ENCODE data around the gene SDSL. TPM values are rescaled to one million over a fixed set of nuclear protein-coding genes. Genes with fewer than 3 reads are reported as not detected.

The SDSL gene
- total and polyA plus RNA-seq, 2 of the 4 experiments (the other 2 are of a cell fraction), result 6.3 to 10.9 TPM

DNA sequence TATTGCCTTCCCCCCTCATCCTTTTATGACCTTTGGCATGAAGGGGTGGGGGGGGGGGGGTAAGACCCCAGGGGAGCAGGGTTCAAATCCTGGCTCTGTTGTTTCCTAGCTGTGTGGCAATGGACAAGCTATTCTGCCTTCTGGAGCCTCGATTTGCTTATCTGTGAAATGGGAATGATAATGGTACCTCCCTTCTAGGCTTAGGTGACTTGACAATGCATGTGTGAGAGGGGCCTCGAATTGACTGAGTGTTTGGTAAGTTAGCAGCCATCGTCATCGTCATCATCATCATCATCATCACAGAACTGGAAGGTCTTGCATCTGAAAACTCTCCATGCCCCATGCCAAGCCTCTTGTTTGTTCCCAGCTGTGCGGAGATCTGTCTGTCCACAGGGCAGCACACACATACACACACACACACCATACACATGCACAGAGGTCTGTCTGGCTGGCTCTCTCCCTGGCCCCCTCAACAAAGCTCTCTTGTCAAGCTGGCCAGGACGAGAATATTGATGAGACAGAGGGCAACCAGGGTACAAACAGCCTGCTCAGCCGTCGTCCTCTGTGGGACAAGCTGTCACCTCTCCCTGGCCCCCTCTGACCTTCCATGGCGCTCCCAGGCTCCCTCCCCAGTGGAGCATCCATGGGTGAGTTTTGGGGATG lies 12.6 kb upstream of the SDSL start:
- no CpG with 5 or more reads among the region's 9 CpGs for WGBS, 2 experiments (ENCODE audit: extremely low coverage in 2 of 2, insufficient read length in 1 of 2)
- Histone ChIP-seq H3K36me3 (ENCODE audit: control insufficient read depth, insufficient read depth, low read length) (no peaks in the 10 kb centered on the region), H3K27me3 (ENCODE audit: control insufficient read depth, insufficient read depth, low read length) (peaks cover 5% of the 10 kb centered on the region; the same call in 1 of the 2 replicates), H3K4me1 (ENCODE audit: control insufficient read depth, insufficient read depth, low read length) (no peaks in the 10 kb centered on the region), H3K4ac (ENCODE audit: low read depth, low read length) (no peak overlapping the region), H3K18ac (ENCODE audit: low read depth, low read length) (no peak overlapping the region), H3K9me1 (ENCODE audit: insufficient read depth, low read length) (no peaks in the 10 kb centered on the region), H2BK15ac (ENCODE audit: low read depth, low read length) (no peak overlapping the region), H3K23ac (ENCODE audit: low read depth, low read length) (no peak overlapping the region), H4K5ac (ENCODE audit: low read depth, low read length) (no peak overlapping the region), H4K8ac (ENCODE audit: low read depth in 2 of 2, low read length in 2 of 2) (no peak overlapping the region), H3K9me3 (ENCODE audit: control insufficient read depth, insufficient read depth, low read length) (no peaks in the 10 kb centered on the region), H3K79me1 (ENCODE audit: low read depth in 1 of 2, low read length in 2 of 2) (no peaks in the 10 kb centered on the region), H3K9ac (ENCODE audit: low read depth, low read length) (no peak overlapping the region), H2BK20ac (ENCODE audit: low read depth, low read length) (no peak overlapping the region), H2AFZ (replicated peaks; ENCODE audit: low read length, poor library complexity) (no peak overlapping the region), H3K27ac (ENCODE audit: insufficient read depth, low read length) (no peak overlapping the region), H2BK120ac (ENCODE audit: low read depth, low read length) (no peak overlapping the region), H3K14ac (replicated peaks; ENCODE audit: low read depth, low read length) (no peak overlapping the region), H2AK5ac (ENCODE audit: low read depth, low read length) (no peak overlapping the region), H3K4me2 (ENCODE audit: low read depth, low read length) (no peak overlapping the region), H4K91ac (ENCODE audit: insufficient read depth, low read depth, low read length) (no peak overlapping the region), H3K4me3 (ENCODE audit: insufficient read depth, low read depth, low read length) (no peak overlapping the region), H2AK9ac (replicated peaks; ENCODE audit: low read depth, low read length, poor library complexity) (no peak overlapping the region), H2BK5ac (ENCODE audit: low read depth, low read length, poor library complexity, severe bottlenecking) (no peak overlapping the region), H4K20me1 (ENCODE audit: insufficient read depth, low read length) (no peaks in the 10 kb centered on the region), H3K56ac (ENCODE audit: extremely low read depth, insufficient read depth, low read length) (no peak overlapping the region)
- in situ Hi-C loops (cut with MboI; ENCODE audit: low sequenced_read_pairs), result no loop called here
- TF ChIP-seq RCOR1 (IDR thresholded peaks at IDR 0.05; ENCODE audit: insufficient replicate concordance, low read length) (no peak), MXI1 (IDR thresholded peaks at IDR 0.05; ENCODE audit: borderline replicate concordance, low read depth, low read length) (no peak), FOS (IDR thresholded peaks at IDR 0.05; ENCODE audit: low read depth, low read length) (no peak), BHLHE40 (IDR thresholded peaks at IDR 0.05; ENCODE audit: low read depth, low read length) (no peak), CHD1 (IDR thresholded peaks at IDR 0.05; ENCODE audit: low read depth, low read length) (no peak), CEBPB (IDR thresholded peaks at IDR 0.05; ENCODE audit: low read depth, low read length) (no peak), MAZ (IDR thresholded peaks at IDR 0.05; ENCODE audit: borderline replicate concordance, low read depth, low read length) (no peak)
- POLR2A ChIA-PET (ENCODE audit: unreplicated experiment), result no interaction called here
- CTCF ChIA-PET, result no interaction called here
- intact Hi-C loops (cut with micrococcal nuclease), result no loop called here
- DNase-seq (no peak), ATAC-seq (ENCODE audit: low read depth) (no peak)
- no TSS peak for BruUV-seq (replicated peaks)
- dilution Hi-C loops (cut with HindIII; ENCODE audit: low sequenced_read_pairs, unreplicated experiment), result no loop called here
